A673 (cell line): ENCODE data around the gene LEF1. TPM values are rescaled to one million over a fixed set of nuclear protein-coding genes. Genes with fewer than 3 reads are reported as not detected.

Experiments used
- BruUV-seq: library from RNA; stranded (reverse); fragments of 400-500 nt; replicated peaks from 2 replicates; lab custom pipeline; 2021; lab: Mats Ljungman, UMichigan
- CTCF ChIA-PET: fragments of 300-600 bp; sonication (Branson Sonifier 250); formaldehyde crosslinking; loops from one replicate; lab custom pipeline; 2022; ENCODE audit warnings: antibody characterized with exemption; lab: Charles Lee
- POLR2A ChIA-PET: fragments of 300-600 bp; sonication (Branson Sonifier 250); formaldehyde crosslinking; loops from one replicate; lab custom pipeline; 2022; ENCODE audit warnings: antibody characterized with exemption; ENCODE audit not compliant: low non-redundant PET; lab: Charles Lee
- DNase-seq: peaks from one replicate; pipeline ENCODE4 v3.0.0-alpha.2; 2015; ENCODE audit warnings: low spot score
- H3K27ac ChIP-seq: fragments of 200-600 bp; sonication (generic); 2 replicates; pipeline ENCODE4 v1.5.1; 2016; ENCODE audit warnings: mixed run types, low read depth, mild to moderate bottlenecking, mixed read lengths, antibody characterized with exemption, low read length; ENCODE audit not compliant: poor library complexity, severe bottlenecking
- H3K27me3 ChIP-seq: fragments of 200-600 bp; sonication (generic); replicated peaks from 2 replicates; pipeline ENCODE4 v1.6.1; 2017; ENCODE audit warnings: mixed run types, low read depth, mild to moderate bottlenecking, mixed read lengths, antibody characterized with exemption, low read length; ENCODE audit not compliant: insufficient read depth, poor library complexity
- H3K36me3 ChIP-seq: fragments of 200-600 bp; sonication (generic); 2 replicates; pipeline ENCODE4 v1.6.1; 2016; ENCODE audit warnings: mixed run types, mild to moderate bottlenecking, mixed read lengths, antibody characterized with exemption, low read length; ENCODE audit not compliant: insufficient read depth, poor library complexity, severe bottlenecking
- H3K4me1 ChIP-seq: fragments of 200-600 bp; sonication (generic); 2 replicates; pipeline ENCODE4 v1.6.1; 2017; ENCODE audit warnings: mixed run types, mild to moderate bottlenecking, mixed read lengths, antibody characterized with exemption, low read length; ENCODE audit not compliant: insufficient read depth, poor library complexity, severe bottlenecking
- H3K4me3 ChIP-seq: fragments of 200-600 bp; sonication (generic); 2 replicates; pipeline ENCODE4 v1.5.1; 2016; ENCODE audit warnings: low read depth, mixed run types, mild to moderate bottlenecking, mixed read lengths, low read length; ENCODE audit not compliant: poor library complexity, severe bottlenecking
- H3K9me3 ChIP-seq: fragments of 200-600 bp; sonication (generic); 2 replicates; pipeline ENCODE4 v1.6.1; 2016; ENCODE audit warnings: mixed run types, low read depth, mild to moderate bottlenecking, mixed read lengths, antibody characterized with exemption, low read length; ENCODE audit not compliant: poor library complexity, severe bottlenecking
- CTCF ChIP-seq: fragments of 300-800, 200-600 bp; sonication (generic); conservative IDR thresholded peaks from 2 replicates; pipeline ENCODE4 v1.5.1; 2017; ENCODE audit warnings: low read depth, mild to moderate bottlenecking, antibody characterized with exemption, low read length, moderate library complexity, mixed read lengths
- EZH2 ChIP-seq: fragments of 200-600 bp; sonication (generic); IDR thresholded peaks from 2 replicates; pipeline ENCODE4 v1.6.1; 2017; ENCODE audit warnings: borderline replicate concordance, low read depth, mild to moderate bottlenecking, mixed read lengths, antibody characterized with exemption, low read length; ENCODE audit not compliant: poor library complexity, severe bottlenecking
- intact Hi-C: fragments of 100-400 bp; cut with micrococcal nuclease; formaldehyde crosslinking; loops from one replicate; pipeline ENCODE4 v1.10.0; 2022; ENCODE audit not compliant: unreplicated experiment
- total RNA-seq: library from RNA; stranded (reverse); gene quantifications from 2 replicates; pipeline ENCODE4 v1.2.3, GENCODE V29; 2021

Gene LEF1
- total RNA-seq, 1 experiment from 2014 or later: 2.5 TPM

DNA sequence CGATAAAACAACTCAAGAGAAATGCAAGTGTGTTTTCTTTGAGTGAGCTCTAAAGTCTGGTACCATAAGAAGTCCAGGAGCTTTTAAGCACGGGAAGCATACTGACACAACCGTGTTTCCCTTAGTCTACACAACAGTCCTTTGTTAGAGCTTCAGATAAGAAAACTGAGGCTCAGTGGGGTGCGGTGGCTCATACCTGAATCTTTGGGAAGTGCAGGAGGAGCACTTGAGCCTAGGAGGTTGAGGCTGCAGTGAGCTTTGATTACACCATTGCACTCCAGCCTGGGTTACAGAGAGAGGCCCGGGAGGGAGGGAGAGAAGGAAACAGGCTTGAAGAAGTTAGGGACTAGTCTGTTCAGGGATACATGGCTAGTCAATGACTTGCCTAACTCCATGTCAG, 21.9 kb downstream of the LEF1 start:
- no peak overlapping the region for H3K27ac ChIP-seq
- intact Hi-C loops: no loop called here
- no TSS peak for BruUV-seq
- no peak overlapping the region for H3K4me3 ChIP-seq
- no peak for DNase-seq
- no peaks in the 10 kb centered on the region for H3K4me1 ChIP-seq
- ChIA-PET CTCF (no interaction called here), POLR2A (interaction anchor here (0.5 kb wide), 1 partner anchor 381 kb away, joined by 4 read pairs; no protein-coding TSS in a partner anchor)
- H3K9me3 ChIP-seq: no peaks in the 10 kb centered on the region
- TF ChIP-seq CTCF (no peak), EZH2 (no peak)
- H3K36me3 ChIP-seq: no peaks in the 10 kb centered on the region
- no peaks in the 10 kb centered on the region for H3K27me3 ChIP-seq

DNA sequence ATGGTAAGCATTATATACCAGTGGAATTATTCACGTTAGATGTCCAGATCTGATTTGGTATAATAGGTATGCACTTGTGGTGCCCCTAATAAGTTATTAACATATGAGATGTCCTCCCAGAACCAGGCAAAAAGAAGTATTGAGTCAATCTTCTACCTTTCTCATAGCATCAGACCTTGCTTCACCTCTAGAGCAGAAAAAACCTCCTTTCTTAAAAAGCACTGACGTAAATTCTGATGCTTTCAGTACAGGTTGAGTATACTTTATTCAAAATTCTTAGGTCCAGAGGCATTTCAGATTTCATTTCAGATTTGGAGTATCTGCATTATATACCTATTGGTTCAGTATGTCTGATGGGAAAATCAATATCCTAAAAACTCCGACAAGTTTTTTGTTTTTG, 22.4 kb downstream of the LEF1 start:
- Histone ChIP-seq H3K9me3 (no peaks in the 10 kb centered on the region), H3K36me3 (no peaks in the 10 kb centered on the region), H3K4me1 (no peaks in the 10 kb centered on the region), H3K4me3 (no peak overlapping the region), H3K27ac (no peak overlapping the region), H3K27me3 (no peaks in the 10 kb centered on the region)
- no TSS peak for BruUV-seq
- TF ChIP-seq CTCF: no peak
- TF ChIP-seq EZH2: no peak
- ChIA-PET CTCF (no interaction called here), POLR2A (interaction anchor here (0.5 kb wide), 1 partner anchor 381 kb away, joined by 4 read pairs; no protein-coding TSS in a partner anchor)
- intact Hi-C loops: no loop called here
- DNase-seq: no peak

- Histone ChIP-seq H3K27ac (no peak overlapping the region), H3K9me3 (no peaks in the 10 kb centered on the region), H3K27me3 (no peaks in the 10 kb centered on the region), H3K4me3 (no peak overlapping the region), H3K36me3 (no peaks in the 10 kb centered on the region), H3K4me1 (no peaks in the 10 kb centered on the region)
- POLR2A ChIA-PET: no interaction called here
- CTCF ChIA-PET: no interaction called here
- intact Hi-C loops: no loop called here
- no TSS peak for BruUV-seq
- no peak for TF ChIP-seq EZH2
- no peak for TF ChIP-seq CTCF
- DNase-seq: no peak
Observed at GRCh38 chr4:108144451-108144850, 24.3 kb downstream of the LEF1 start.
